Measurements from ENCODE around the gene PPARG. TPM values are rescaled to one million over a fixed set of nuclear protein-coding genes. Genes with fewer than 3 reads are reported as not detected.

Gene PPARG
- total and polyA plus RNA-seq, 8 donors, result 0.88 to 6.2 (median 2.2) TPM

DNA sequence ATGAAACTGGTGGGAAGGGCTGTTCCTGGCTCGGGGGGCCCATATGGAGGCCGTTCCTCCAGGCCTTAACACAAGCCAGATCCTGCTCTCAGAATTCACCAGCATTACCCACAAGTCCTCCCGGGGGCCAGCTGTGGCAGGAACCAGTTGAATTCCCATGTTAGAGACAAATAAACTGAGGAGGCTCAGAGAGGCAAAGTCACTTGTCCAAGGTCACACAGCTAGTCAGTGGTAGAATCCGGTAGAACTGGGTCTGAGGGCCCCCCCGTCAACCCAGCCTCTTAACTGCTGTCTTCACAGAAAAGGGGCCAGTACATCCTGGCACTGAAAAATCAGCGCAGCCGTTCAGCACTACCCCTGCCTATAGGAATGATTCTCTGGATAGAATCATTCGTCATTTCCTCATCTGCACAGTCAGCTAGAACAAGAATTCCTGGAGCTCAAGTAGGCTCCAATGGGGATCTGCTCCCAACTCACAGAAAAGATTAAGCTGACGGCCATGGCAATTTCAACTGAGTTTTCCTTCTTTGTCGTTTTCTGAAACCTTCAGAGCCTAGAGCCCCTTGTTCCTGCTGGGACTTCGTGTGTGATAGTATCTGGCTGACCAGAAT lies 183.2 kb downstream of the PPARG start:
- no peak overlapping the region for H3K27ac ChIP-seq
- 69 to 72% methylated on average over 11 of the region's 11 CpGs for WGBS, 2 donors
- FAIRE-seq (no peak), DNase-seq (no peak), ATAC-seq (no peak)
- H3K4me1 ChIP-seq, result no peaks in the 10 kb centered on the region
- no peaks in the 10 kb centered on the region for H3K9me3 ChIP-seq
- no peaks in the 10 kb centered on the region for H3K27me3 ChIP-seq
- intact Hi-C loops (cut with DNase I), result loop anchor here in 2 of 3 donors (5.0 to 10.0 kb wide), 2 partner anchors 335 to 337 kb away; no protein-coding TSS in a partner anchor
- no peaks in the 10 kb centered on the region for H3K36me3 ChIP-seq
- TF ChIP-seq, protein P1, sequence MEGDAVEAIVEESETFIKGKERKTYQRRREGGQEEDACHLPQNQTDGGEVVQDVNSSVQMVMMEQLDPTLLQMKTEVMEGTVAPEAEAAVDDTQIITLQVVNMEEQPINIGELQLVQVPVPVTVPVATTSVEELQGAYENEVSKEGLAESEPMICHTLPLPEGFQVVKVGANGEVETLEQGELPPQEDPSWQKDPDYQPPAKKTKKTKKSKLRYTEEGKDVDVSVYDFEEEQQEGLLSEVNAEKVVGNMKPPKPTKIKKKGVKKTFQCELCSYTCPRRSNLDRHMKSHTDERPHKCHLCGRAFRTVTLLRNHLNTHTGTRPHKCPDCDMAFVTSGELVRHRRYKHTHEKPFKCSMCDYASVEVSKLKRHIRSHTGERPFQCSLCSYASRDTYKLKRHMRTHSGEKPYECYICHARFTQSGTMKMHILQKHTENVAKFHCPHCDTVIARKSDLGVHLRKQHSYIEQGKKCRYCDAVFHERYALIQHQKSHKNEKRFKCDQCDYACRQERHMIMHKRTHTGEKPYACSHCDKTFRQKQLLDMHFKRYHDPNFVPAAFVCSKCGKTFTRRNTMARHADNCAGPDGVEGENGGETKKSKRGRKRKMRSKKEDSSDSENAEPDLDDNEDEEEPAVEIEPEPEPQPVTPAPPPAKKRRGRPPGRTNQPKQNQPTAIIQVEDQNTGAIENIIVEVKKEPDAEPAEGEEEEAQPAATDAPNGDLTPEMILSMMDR (IDR thresholded peaks at IDR 0.05), result no peak
- H3K4me3 ChIP-seq, result no peak overlapping the region

DNA sequence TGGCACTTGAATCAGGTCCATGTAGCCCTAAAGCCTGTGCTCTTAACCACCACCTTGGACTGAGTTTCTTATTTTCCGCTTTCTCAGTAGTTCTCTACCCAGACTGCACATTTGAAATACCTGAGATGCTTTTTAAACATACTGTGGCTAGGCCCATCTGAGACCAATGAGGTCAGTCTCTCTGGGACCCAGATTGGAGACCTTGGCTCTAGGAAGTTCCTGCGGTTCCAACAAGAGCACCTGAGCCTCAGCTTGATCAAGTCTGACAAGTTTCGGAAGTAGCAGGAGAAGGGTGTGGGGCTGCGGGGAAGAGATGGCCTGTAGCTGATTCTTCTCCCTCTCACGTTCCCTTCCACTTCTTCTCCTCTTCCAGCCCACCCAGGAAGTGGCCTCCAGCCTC lies 183.9 kb downstream of the PPARG start:
- no peaks in the 10 kb centered on the region for H3K4me1 ChIP-seq
- no peak overlapping the region for H3K4me3 ChIP-seq
- ATAC-seq, result no peak
- intact Hi-C loops (cut with DNase I), result loop anchor here in 2 of 3 donors (5.0 to 10.0 kb wide), 2 partner anchors 335 to 338 kb away; no protein-coding TSS in a partner anchor
- H3K9me3 ChIP-seq, result no peaks in the 10 kb centered on the region
- no peak for FAIRE-seq
- TF ChIP-seq, protein P1 (IDR thresholded peaks at IDR 0.05), result no peak
- WGBS, 2 donors, result 77 to 85% methylated on average over 5 of the region's 5 CpGs
- H3K36me3 ChIP-seq, result no peaks in the 10 kb centered on the region
- H3K27ac ChIP-seq, result no peak overlapping the region
- no peak for DNase-seq
- H3K27me3 ChIP-seq, result no peaks in the 10 kb centered on the region

DNA sequence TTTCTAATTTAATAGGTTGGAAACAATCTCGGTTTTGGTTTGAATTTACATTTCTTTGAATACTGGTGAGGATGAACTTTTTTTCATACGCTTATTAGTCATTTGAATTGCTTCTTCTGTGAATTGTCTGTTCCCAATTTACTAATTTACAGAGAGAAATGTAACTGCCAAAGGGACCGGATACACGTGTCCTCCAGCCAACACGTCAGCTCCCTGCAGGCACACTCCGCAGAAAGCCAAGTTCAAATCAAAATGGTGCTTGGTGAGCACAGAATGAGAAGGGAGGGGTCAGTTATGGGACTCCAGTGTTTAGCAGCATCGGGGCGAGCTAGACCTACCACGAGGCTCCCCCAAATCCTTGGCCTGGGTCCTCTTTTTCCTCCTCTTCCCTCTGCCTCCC lies 184.6 kb downstream of the PPARG start:
- no peak for DNase-seq
- H3K27ac ChIP-seq, result no peak overlapping the region
- no peaks in the 10 kb centered on the region for H3K36me3 ChIP-seq
- no peaks in the 10 kb centered on the region for H3K9me3 ChIP-seq
- no peak overlapping the region for H3K4me3 ChIP-seq
- H3K27me3 ChIP-seq, result no peaks in the 10 kb centered on the region
- TF ChIP-seq, protein P1 (IDR thresholded peaks at IDR 0.05), result no peak
- no peaks in the 10 kb centered on the region for H3K4me1 ChIP-seq
- no peak for ATAC-seq
- intact Hi-C loops (cut with DNase I), result loop anchor here in 2 of 3 donors (5.0 to 10.0 kb wide), 2 partner anchors 336 to 339 kb away; no protein-coding TSS in a partner anchor
- FAIRE-seq, result no peak
- WGBS, 2 donors, result 77 to 81% methylated on average over 9 of the region's 9 CpGs

DNA sequence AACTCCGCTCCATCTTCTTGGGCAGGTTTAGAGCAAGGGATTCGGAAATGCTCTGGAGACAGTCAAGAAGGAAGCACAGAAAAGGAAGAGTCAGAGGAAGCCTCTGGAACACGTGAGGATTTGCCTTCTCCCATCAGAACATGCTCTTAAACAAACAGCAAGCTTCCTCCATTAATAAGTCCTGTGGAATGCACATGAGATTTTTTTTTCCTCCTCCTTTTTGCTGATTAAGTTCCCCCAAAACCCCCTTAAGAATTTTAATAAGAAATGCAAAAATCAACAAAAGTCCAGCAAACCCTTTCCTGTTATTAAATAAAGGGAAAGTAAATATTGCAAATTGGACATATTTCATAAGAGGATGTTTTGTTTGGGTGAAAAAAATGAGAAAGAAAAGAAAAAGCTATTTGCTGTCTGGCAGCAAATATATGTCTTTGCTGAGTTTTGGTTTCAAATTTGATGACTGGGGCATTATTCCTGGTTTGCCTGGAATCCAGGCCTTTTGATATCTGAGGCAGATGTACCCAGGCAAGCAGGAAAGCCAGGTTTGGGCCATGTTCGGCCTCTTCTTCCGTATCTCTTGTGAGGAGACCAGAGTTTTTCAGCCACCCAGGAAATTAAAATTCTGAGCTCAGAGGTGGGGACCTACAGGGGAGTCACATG lies 187.5 kb downstream of the PPARG start:
- Histone ChIP-seq H3K9me3 (no peaks in the 10 kb centered on the region), H3K27ac (no peak overlapping the region), H3K27me3 (no peaks in the 10 kb centered on the region), H3K4me1 (peaks cover 0 to 5% (median 3%) of the 10 kb centered on the region in 3 donors), H3K4me3 (no peak overlapping the region), H3K36me3 (no peaks in the 10 kb centered on the region)
- whole genome bisulfite sequencing, 2 donors, result 69 to 74% methylated on average over 5 of the region's 5 CpGs
- TF ChIP-seq, protein P1 (IDR thresholded peaks at IDR 0.05), result no peak
- FAIRE-seq (no peak), ATAC-seq (no peak), DNase-seq (no peak)
- intact Hi-C loops (cut with DNase I), result loop anchor here in 1 of 3 donors (10.0 kb wide), 1 partner anchor 342 kb away; no protein-coding TSS in a partner anchor

DNA sequence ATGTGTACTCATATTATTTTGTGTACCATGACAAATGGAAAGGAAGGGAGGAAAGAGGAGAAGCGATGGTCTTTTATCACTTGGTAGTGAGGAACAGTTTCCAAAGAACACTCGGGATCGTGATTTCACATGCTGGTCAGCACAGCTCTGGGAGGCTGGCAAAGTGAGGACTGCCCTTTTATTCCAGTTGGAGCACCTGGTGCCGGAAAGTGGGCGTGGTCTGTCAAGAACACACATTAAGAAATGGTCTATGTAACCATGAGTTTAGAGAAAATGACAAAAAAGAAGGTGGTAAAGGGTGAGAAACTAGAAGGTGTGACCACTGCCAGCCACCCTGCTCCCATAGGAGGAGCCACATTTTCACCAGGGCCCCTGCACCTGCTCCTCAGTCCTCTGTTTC lies 188.4 kb downstream of the PPARG start:
- WGBS, 2 donors, result 75 to 91% methylated on average over 5 of the region's 5 CpGs
- H3K9me3 ChIP-seq, result no peaks in the 10 kb centered on the region
- no peak for DNase-seq
- peaks cover 0 to 5% (median 3%) of the 10 kb centered on the region in 3 donors for H3K4me1 ChIP-seq
- no peaks in the 10 kb centered on the region for H3K27me3 ChIP-seq
- ATAC-seq, result no peak
- no peak for FAIRE-seq
- H3K4me3 ChIP-seq, result no peak overlapping the region
- H3K36me3 ChIP-seq, result no peaks in the 10 kb centered on the region
- intact Hi-C loops (cut with DNase I), result loop anchor here in 1 of 3 donors (10.0 kb wide), 1 partner anchor 342 kb away; no protein-coding TSS in a partner anchor
- no peak overlapping the region for H3K27ac ChIP-seq
- TF ChIP-seq, protein P1 (IDR thresholded peaks at IDR 0.05), result no peak

Data from pancreas (tissue), 10 donors.